ENCODE data around the gene AMPD3. TPM values are rescaled to one million over a fixed set of nuclear protein-coding genes. Genes with fewer than 3 reads are reported as not detected.

Gene AMPD3
- total RNA-seq, 1 donor from 2014 or later: 18.3 TPM

DNA sequence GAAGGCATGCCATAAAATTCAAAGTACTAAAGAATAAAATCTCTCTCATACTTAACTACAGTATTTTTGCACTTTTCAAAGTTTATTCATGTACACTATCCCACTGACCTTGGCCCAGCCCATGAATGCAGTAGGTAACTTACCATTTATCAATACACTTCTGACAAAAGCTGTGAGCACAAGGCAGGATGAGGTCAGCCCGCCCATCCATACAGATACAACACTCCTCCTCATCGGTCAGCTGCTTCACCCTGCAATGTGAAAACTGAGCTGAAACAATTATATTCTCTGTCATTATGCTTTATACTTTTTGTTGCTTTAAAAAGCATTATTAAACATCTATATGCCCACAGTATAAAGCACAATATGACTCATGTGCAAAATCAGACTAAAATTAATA lies 63.8 kb downstream of the AMPD3 start:
- no peaks in the 10 kb centered on the region for H3K4me1 Mint-ChIP-seq
- DNase-seq: no peak
- H3K27me3 Mint-ChIP-seq: no peaks in the 10 kb centered on the region
- no peaks in the 10 kb centered on the region for H3K9me3 Mint-ChIP-seq
- H3K36me3 Mint-ChIP-seq (ENCODE audit: low read depth): peaks cover 22% of the 10 kb centered on the region
- H3K4me3 Mint-ChIP-seq: no peak overlapping the region
- H3K27ac Mint-ChIP-seq: no peak overlapping the region
- intact Hi-C loops (cut with micrococcal nuclease): no loop called here

DNA sequence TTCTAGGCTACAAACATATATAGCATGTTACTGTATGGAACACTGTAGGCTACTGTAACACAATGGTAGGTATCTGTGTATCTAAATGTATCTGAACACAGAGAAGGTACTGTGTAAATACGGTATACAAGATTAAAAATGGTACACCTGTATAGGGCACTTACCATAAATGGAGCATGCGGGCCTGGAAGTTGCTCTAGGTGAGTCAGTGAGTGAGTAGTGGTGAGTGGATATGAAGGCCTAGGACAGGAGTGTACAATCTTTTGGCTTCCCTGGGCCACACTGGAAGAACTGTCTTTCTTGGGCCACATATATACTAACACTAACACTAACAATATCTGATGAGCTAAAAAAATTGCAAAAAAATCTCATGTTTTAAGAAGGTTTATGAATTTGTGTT lies 64.6 kb downstream of the AMPD3 start:
- H3K9me3 Mint-ChIP-seq: no peaks in the 10 kb centered on the region
- peaks cover 20% of the 10 kb centered on the region for H3K36me3 Mint-ChIP-seq (ENCODE audit: low read depth)
- H3K4me3 Mint-ChIP-seq: no peak overlapping the region
- DNase-seq: no peak
- H3K4me1 Mint-ChIP-seq: no peaks in the 10 kb centered on the region
- no peak overlapping the region for H3K27ac Mint-ChIP-seq
- intact Hi-C loops (cut with micrococcal nuclease): no loop called here
- H3K27me3 Mint-ChIP-seq: no peaks in the 10 kb centered on the region

DNA sequence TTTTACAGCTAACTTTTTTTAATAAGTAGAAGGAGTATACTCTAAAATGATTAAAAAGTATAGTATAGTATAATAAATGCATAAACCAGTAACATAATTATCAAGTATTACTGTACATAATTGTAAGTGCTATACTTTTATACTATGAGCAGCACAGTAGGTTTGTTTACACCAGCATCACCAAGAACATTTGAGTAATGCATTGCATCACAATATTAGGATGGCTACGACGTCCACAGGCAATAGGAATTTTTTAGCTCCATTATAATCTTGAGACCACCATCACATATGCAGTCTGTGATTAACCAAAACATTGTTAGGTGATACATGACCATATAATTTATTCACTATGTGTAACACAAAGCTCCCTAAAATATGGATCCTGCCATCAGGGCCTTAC lies 65.5 kb downstream of the AMPD3 start:
- Mint-ChIP-seq H3K27ac (no peak overlapping the region), H3K4me1 (no peaks in the 10 kb centered on the region), H3K4me3 (no peak overlapping the region), H3K9me3 (no peaks in the 10 kb centered on the region), H3K36me3 (ENCODE audit: low read depth) (peaks cover 19% of the 10 kb centered on the region), H3K27me3 (no peaks in the 10 kb centered on the region)
- no peak for DNase-seq
- intact Hi-C loops (cut with micrococcal nuclease): no loop called here

DNA sequence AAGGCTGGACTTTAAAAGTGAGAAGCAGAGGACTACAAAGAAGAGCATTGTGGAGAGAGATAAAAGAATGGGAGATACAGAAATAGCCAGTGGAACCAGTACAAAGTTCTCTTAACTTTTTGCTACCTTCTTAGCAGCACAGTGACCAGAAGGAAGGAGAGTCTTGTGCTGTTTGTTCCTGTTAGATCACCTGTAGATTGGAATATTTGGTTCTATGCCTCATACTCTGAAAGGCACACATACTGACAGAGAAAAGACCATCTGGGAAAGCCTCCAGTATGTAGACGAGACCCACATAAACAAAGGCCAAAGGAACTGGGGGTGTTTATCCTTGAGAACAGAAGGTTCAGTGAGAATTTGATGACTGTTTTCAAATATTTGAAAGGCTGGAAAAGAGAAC lies 67.2 kb downstream of the AMPD3 start:
- intact Hi-C loops (cut with micrococcal nuclease): no loop called here
- Mint-ChIP-seq H3K36me3 (ENCODE audit: low read depth) (peaks cover 22% of the 10 kb centered on the region), H3K9me3 (no peaks in the 10 kb centered on the region), H3K27ac (no peak overlapping the region), H3K4me3 (no peak overlapping the region), H3K27me3 (no peaks in the 10 kb centered on the region), H3K4me1 (peaks cover 14% of the 10 kb centered on the region)
- no peak for DNase-seq

DNA sequence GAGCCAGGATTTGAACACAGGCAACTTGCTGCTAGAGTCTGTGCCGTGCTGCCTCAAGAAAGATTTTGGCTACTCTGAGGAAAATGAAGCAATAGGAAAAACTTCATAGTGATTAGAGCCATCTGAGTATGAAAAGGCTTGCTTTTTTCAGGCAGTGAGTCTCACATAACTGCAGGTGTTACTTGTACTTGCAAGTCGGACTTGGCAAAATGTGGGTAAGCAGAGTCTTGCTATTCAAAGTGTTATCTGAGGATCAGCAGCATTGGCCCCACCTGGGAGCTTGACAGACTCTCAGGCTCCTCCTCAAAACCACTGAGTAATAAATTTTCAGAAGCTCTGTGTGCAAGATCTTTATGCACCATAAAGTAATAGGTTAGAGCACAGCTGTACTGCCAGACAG lies 67.9 kb downstream of the AMPD3 start:
- H3K27ac Mint-ChIP-seq: no peak overlapping the region
- no peaks in the 10 kb centered on the region for H3K27me3 Mint-ChIP-seq
- no peaks in the 10 kb centered on the region for H3K9me3 Mint-ChIP-seq
- H3K4me3 Mint-ChIP-seq: no peak overlapping the region
- peaks cover 18% of the 10 kb centered on the region for H3K4me1 Mint-ChIP-seq
- peaks cover 27% of the 10 kb centered on the region for H3K36me3 Mint-ChIP-seq (ENCODE audit: low read depth)
- intact Hi-C loops (cut with micrococcal nuclease): no loop called here
- DNase-seq: no peak

DNA sequence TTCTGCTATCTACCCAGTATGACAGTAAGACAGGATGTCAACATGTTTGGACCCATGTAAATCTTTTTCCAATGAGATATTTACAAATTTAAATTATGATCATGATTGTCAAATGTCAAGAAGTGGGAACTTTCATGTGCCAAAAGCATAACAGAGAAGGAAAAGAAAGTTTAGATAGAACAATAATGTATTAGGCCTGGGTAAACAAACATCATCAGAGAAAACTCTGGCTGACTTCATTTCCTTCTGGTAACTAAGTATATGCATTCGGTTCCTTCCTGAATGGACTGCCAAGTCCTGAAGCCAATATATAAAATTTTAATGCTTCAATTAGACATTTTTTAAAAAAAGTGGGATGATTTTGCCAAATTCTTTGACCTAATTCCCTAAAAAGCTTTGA lies 69.4 kb downstream of the AMPD3 start:
- H3K4me3 Mint-ChIP-seq: no peak overlapping the region
- no peak for DNase-seq
- intact Hi-C loops (cut with micrococcal nuclease): no loop called here
- H3K36me3 Mint-ChIP-seq (ENCODE audit: low read depth): peaks cover 32% of the 10 kb centered on the region
- H3K9me3 Mint-ChIP-seq: no peaks in the 10 kb centered on the region
- no peak overlapping the region for H3K27ac Mint-ChIP-seq
- H3K4me1 Mint-ChIP-seq: peaks cover 18% of the 10 kb centered on the region
- H3K27me3 Mint-ChIP-seq: no peaks in the 10 kb centered on the region

DNA sequence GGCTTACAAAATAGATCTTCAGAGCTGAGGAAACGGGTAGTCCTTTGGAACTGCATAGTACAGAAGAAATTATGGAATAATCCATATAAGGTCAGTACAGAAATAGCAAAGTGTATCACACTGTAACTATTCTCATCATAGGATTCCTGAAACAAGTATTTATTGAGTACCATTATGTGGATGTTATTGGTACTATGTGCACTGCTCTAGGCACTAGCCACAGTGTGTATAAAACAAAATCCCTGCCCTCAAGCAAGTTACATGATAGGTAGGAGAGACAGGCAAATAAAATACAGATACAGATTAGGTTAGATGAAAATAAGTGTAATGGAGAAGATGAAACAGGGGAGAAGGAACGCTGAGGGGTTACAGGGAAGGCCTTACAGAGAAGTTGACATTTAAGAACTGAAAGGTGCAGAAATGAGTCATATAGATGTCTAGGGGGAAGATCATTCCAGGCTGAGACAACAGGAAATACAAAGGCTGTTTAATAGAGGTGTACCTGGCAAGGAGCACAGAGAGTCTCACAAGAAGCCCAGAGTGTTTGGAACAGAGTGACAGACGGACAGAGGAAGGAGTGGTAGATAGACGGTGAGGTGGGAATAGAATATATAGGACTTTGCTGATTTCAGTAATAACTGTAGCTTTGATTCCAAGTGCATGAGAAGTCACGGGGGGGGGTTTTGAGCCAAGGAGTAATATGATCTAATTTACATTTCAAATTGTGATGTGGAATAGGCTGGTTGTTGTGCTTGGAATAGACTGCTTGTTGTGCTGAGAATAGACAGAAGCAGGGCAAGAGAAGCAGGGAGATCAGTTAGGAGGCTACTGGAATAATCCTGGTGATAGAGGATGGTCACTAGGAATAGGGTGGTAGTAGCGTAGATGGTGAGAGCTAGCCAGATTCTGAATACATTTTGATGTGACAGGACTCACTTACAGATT lies 72.2 kb downstream of the AMPD3 start:
- Mint-ChIP-seq H3K36me3 (ENCODE audit: low read depth) (peaks cover 28% of the 10 kb centered on the region), H3K4me3 (peak overlapping the region; percentile 30)
- no peak for DNase-seq

DNA sequence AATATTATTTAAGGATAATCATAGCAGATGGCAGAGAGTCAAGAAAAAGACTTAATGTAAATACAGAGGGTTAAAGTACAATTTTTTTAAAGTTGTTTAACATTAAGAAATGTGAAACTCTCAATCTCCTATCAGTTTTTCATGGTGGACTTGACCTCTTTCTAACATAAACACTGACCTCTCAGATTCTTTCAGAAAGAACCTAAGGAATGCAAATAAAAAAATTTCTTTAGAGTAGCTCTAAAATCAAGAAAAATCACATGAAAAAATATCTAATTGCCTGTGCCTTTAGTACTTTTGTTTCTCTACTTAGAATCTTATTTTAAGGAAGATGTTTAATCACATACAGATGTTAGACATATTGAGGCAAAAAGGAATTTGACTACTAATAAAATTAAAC lies 73.1 kb downstream of the AMPD3 start:
- no peak overlapping the region for H3K4me3 Mint-ChIP-seq
- H3K27me3 Mint-ChIP-seq: no peaks in the 10 kb centered on the region
- no peaks in the 10 kb centered on the region for H3K9me3 Mint-ChIP-seq
- intact Hi-C loops (cut with micrococcal nuclease): loop anchor here (5.0 kb wide), 2 partner anchors 71 to 121 kb away; partner anchors contain the start of gene AMPD3
- DNase-seq: no peak
- peaks cover 18% of the 10 kb centered on the region for H3K4me1 Mint-ChIP-seq
- H3K27ac Mint-ChIP-seq: no peak overlapping the region
- H3K36me3 Mint-ChIP-seq (ENCODE audit: low read depth): peaks cover 27% of the 10 kb centered on the region

More for the DNA sequence above, 72.2 kb downstream of the AMPD3 start:
- no peaks in the 10 kb centered on the region for H3K27me3 Mint-ChIP-seq
- H3K27ac Mint-ChIP-seq: peak overlapping the region; percentile 53
- H3K9me3 Mint-ChIP-seq: no peaks in the 10 kb centered on the region
- intact Hi-C loops (cut with micrococcal nuclease): loop anchor here (2.0 to 5.0 kb wide), 3 partner anchors 14 to 120 kb away; partner anchors contain the start of genes AMPD3 and RNF141
- peaks cover 18% of the 10 kb centered on the region for H3K4me1 Mint-ChIP-seq

DNA sequence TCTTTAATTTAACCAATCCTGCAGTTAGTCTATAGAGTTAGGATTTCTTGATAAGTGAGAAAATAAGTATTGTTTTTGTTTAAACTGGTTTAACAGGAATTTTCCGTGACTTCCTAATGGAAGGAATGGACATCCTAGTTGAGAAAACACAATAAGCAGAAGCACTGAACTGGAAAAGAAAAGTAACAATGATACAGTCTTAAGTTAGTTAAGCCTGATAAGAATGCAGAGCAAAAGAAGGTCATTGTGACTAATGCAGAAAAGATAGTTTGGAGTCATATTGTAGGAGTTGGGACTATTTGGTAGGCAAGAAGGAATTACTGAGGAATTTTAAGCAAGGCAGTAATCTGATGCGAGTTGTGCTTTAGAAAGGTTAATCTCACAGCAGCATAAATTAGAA lies 74.2 kb downstream of the AMPD3 start:
- no peaks in the 10 kb centered on the region for H3K9me3 Mint-ChIP-seq
- no peak overlapping the region for H3K27ac Mint-ChIP-seq
- no peak overlapping the region for H3K4me3 Mint-ChIP-seq
- intact Hi-C loops (cut with micrococcal nuclease): loop anchor here (5.0 kb wide), 2 partner anchors 72 to 122 kb away; partner anchors contain the start of gene AMPD3
- H3K36me3 Mint-ChIP-seq (ENCODE audit: low read depth): peaks cover 23% of the 10 kb centered on the region
- no peak for DNase-seq
- H3K27me3 Mint-ChIP-seq: no peaks in the 10 kb centered on the region
- peaks cover 18% of the 10 kb centered on the region for H3K4me1 Mint-ChIP-seq

DNA sequence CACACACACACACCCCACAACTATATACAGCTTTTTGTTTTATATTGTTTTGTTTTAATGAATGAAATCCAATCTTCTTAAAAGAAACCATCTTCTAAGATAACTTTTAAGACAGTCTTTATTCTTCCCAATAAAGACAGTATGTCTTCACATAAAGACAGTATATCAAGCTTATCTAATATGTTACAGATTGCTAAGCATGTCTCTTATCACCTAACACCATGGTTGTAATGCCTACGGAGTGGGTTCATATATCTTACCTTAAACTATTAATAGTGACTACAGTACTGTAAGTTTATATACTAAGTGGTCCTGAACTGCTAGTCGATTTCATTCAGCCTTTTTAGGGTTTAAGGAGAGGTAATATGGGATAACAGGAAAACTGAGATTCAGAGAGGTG lies 77.5 kb downstream of the AMPD3 start:
- H3K27me3 Mint-ChIP-seq: no peaks in the 10 kb centered on the region

DNA sequence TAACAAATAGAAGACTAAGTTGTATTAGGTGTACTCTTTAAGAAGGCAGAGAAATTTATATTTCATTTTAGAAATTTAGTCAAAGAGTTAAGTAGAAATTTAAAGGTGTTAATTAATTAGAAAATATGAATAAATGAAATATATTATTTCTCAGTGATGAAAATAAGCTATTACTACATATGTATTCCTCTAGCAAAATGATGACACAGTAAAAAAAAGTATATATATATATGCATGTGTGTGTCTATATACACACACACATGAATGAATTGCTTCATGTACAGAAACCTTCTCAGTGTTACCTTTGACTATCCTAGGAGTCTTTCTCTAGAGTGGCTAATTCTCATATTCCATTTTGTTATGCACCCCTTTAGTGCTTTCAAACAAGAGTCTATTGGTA lies 78.3 kb downstream of the AMPD3 start:
- Mint-ChIP-seq H3K27ac (no peak overlapping the region), H3K36me3 (ENCODE audit: low read depth) (peaks cover 8% of the 10 kb centered on the region), H3K9me3 (no peaks in the 10 kb centered on the region), H3K4me3 (no peak overlapping the region), H3K4me1 (peaks cover 5% of the 10 kb centered on the region), H3K27me3 (no peaks in the 10 kb centered on the region)
- no peak for DNase-seq
- intact Hi-C loops (cut with micrococcal nuclease): no loop called here

More for the DNA sequence above, 77.5 kb downstream of the AMPD3 start:
- peaks cover 10% of the 10 kb centered on the region for H3K36me3 Mint-ChIP-seq (ENCODE audit: low read depth)
- no peak overlapping the region for H3K27ac Mint-ChIP-seq
- peaks cover 7% of the 10 kb centered on the region for H3K4me1 Mint-ChIP-seq
- intact Hi-C loops (cut with micrococcal nuclease): no loop called here
- H3K4me3 Mint-ChIP-seq: no peak overlapping the region
- H3K9me3 Mint-ChIP-seq: no peaks in the 10 kb centered on the region
- DNase-seq: no peak

DNA sequence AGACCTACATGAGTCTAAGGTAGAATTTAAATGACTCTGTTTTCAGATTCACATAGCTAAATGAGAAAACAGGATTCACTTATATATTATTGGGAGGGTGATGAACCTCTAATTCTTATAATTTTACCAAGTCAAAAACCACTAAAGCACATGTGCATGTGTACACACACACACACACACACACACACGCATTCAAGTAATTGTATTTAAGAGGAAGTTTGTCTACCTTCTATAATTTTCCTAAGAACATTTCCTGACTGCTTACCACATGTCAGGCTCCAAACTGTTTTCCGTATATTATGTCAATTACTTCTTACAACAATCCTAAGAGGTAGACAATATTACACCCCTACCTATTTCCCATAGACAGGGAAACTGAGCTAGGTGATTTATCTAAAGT lies 79.3 kb downstream of the AMPD3 start:
- Mint-ChIP-seq H3K36me3 (ENCODE audit: low read depth) (peaks cover 4% of the 10 kb centered on the region), H3K4me1 (peaks cover 7% of the 10 kb centered on the region), H3K9me3 (no peaks in the 10 kb centered on the region), H3K27me3 (no peaks in the 10 kb centered on the region), H3K4me3 (no peak overlapping the region), H3K27ac (no peak overlapping the region)
- DNase-seq: no peak
- intact Hi-C loops (cut with micrococcal nuclease): no loop called here

DNA sequence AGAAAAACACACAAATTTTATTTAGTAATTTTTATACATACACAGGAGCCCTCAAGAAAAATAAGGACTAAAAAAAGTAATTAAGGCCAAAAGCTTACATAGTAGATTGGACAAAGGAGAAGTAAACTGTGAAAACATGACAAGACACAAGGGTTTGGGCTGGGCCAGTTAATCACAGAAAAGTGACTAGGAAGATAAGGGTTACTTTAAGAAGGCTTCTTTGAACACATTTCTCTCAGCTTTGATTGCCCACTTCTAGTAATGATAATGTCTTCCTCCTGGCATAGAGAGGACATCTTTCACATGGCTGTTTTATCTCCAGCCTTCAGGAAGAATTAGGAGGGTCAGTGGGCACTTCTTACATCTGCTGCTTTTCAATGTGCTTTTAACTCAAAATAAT lies 82.5 kb downstream of the AMPD3 start:
- Mint-ChIP-seq H3K36me3 (ENCODE audit: low read depth) (no peaks in the 10 kb centered on the region), H3K9me3 (no peaks in the 10 kb centered on the region), H3K4me3 (no peak overlapping the region), H3K4me1 (peaks cover 17% of the 10 kb centered on the region), H3K27me3 (peaks cover 2% of the 10 kb centered on the region), H3K27ac (no peak overlapping the region)
- DNase-seq: no peak
- intact Hi-C loops (cut with micrococcal nuclease): no loop called here

DNA sequence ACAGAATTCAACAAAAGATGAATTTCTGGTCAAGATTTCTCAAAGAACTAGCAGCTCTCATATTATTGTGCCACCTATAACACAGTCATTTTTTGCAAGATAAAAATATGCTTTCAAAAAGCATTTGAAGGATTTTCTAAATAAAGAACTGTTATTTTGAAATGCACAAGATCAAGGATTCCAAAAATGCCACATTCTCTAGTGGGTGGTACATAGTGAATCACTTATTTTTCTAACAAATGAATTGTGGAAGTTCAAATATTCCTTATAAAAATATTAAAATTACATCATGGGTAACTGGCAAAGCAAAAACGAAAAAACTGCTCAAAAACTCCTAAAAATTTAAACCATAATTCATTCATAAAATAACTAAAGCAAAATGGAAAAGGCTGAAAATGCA lies 83.9 kb downstream of the AMPD3 start:
- peaks cover 17% of the 10 kb centered on the region for H3K4me1 Mint-ChIP-seq
- DNase-seq: no peak
- H3K27ac Mint-ChIP-seq: no peak overlapping the region
- H3K36me3 Mint-ChIP-seq (ENCODE audit: low read depth): no peaks in the 10 kb centered on the region
- H3K27me3 Mint-ChIP-seq: peaks cover 2% of the 10 kb centered on the region
- H3K4me3 Mint-ChIP-seq: no peak overlapping the region
- intact Hi-C loops (cut with micrococcal nuclease): no loop called here
- H3K9me3 Mint-ChIP-seq: peaks cover 4% of the 10 kb centered on the region

Measured in activated CD4-positive, alpha-beta T cell treated with anti-CD3 and anti-CD28 coated beads, Interleukin-2, amount 10 ng/mL, durations not matched to agents 24 days and 14 days (primary cell).